H1 (cell line): ENCODE data around the gene PACSIN1. TPM values are rescaled to one million over a fixed set of nuclear protein-coding genes. Genes with fewer than 3 reads are reported as not detected.

Source experiments
- CTCF ChIA-PET: fragments of 300-600 bp; sonication (Branson Sonifier 250); formaldehyde crosslinking; loops from one replicate; lab custom pipeline; 2021; ENCODE audit not compliant: partially characterized antibody; lab: Charles Lee
- POLR2A ChIA-PET: fragments of 300-600 bp; sonication (Branson Sonifier 250); formaldehyde crosslinking; loops from one replicate; lab custom pipeline; 2021; ENCODE audit warnings: inconsistent platforms; ENCODE audit not compliant: partially characterized antibody; lab: Charles Lee
- DNase-seq, 2 experiments: peaks; one replicate each; pipeline versions ENCODE4 v3.0.0 to v3.0.0-alpha.2; 2010 to 2022; ENCODE audit warnings: low spot score in 2 of 2, low read depth in 1 of 2, mixed read lengths in 1 of 2
- FAIRE-seq: peaks from 2 replicates; lab custom pipeline; 2011; peaks lifted over from hg19 to GRCh38; lab: Jason Lieb, UNC
- H2AFZ ChIP-seq: 2 replicates; pipeline ENCODE4 v1.8.1; 2012; ENCODE audit warnings: low read length, inconsistent platforms
- H2AK5ac ChIP-seq: 2 replicates; pipeline ENCODE4 v1.6.1; 2013; ENCODE audit warnings: low read depth, low read length
- H2BK120ac ChIP-seq: replicated peaks from 2 replicates; pipeline ENCODE3; 2013; ENCODE audit warnings: low read depth, low read length, inconsistent platforms
- H2BK12ac ChIP-seq: 2 replicates; pipeline ENCODE4 v1.6.1; 2013; ENCODE audit warnings: low read depth, low read length
- H2BK15ac ChIP-seq: 2 replicates; pipeline ENCODE4 v1.6.1; 2013; ENCODE audit warnings: low read length
- H2BK20ac ChIP-seq: 2 replicates; pipeline ENCODE4 v1.6.1; 2013; ENCODE audit warnings: low read length
- H2BK5ac ChIP-seq: 2 replicates; pipeline ENCODE4 v1.6.1; 2013; ENCODE audit warnings: low read depth, low read length
- H3K14ac ChIP-seq: 2 replicates; pipeline ENCODE4 v1.6.1; 2013; ENCODE audit warnings: inconsistent platforms; ENCODE audit not compliant: insufficient read length
- H3K18ac ChIP-seq: 2 replicates; pipeline ENCODE4 v1.6.1; 2013; ENCODE audit warnings: low read length; ENCODE audit errors: extremely low read depth
- H3K23ac ChIP-seq: 2 replicates; pipeline ENCODE4 v1.6.1; 2013; ENCODE audit warnings: inconsistent platforms; ENCODE audit not compliant: insufficient read length
- H3K23me2 ChIP-seq: 2 replicates; pipeline ENCODE4 v1.6.1; 2013; ENCODE audit warnings: low read depth, low read length
- H3K27ac ChIP-seq: 2 replicates; pipeline ENCODE4 v1.6.1; 2011; ENCODE audit warnings: low read depth, low read length, inconsistent platforms
- H3K27me3 ChIP-seq, 4 experiments: replicated peaks in 1 of 4; 1 replicate in 1 of 4; 2 replicates in 3 of 4; pipeline versions ENCODE4 v1.6.1 to v1.8.1; 2011 to 2013; ENCODE audit warnings: low read length in 3 of 4, mild to moderate bottlenecking in 3 of 4, inconsistent platforms in 2 of 4, mixed read lengths in 2 of 4, moderate library complexity in 1 of 4; ENCODE audit not compliant: control insufficient read depth in 3 of 4, insufficient read depth in 3 of 4; ENCODE audit errors: extremely low read depth in 1 of 4
- H3K36me3 ChIP-seq, 4 experiments: 2 replicates each; pipeline versions ENCODE4 v1.6.1 to v1.8.1; 2011 to 2013; ENCODE audit warnings: mild to moderate bottlenecking in 4 of 4, low read length in 3 of 4, moderate library complexity in 2 of 4, control low read depth in 1 of 4, inconsistent platforms in 1 of 4; ENCODE audit not compliant: insufficient read depth in 4 of 4, control insufficient read depth in 2 of 4
- H3K4ac ChIP-seq: replicated peaks from 2 replicates; pipeline ENCODE3; 2013; ENCODE audit warnings: low read length, low read depth, mixed read lengths, inconsistent platforms; ENCODE audit not compliant: insufficient read length
- H3K4me1 ChIP-seq, 4 experiments: replicated peaks in 1 of 4; 1 replicate in 1 of 4; 2 replicates in 3 of 4; pipeline versions ENCODE4 v1.6.1 to v1.8.1; 2011 to 2013; ENCODE audit warnings: low read length in 3 of 4, inconsistent platforms in 2 of 4, mixed read lengths in 1 of 4; ENCODE audit not compliant: insufficient read depth in 4 of 4, control insufficient read depth in 3 of 4
- H3K4me2 ChIP-seq, 2 experiments: 2 replicates each; pipeline versions ENCODE4 v1.6.1 to v1.8.1; 2011 to 2013; ENCODE audit warnings: low read depth in 2 of 2, low read length in 2 of 2, control low read depth in 1 of 2, inconsistent platforms in 1 of 2, mild to moderate bottlenecking in 1 of 2; ENCODE audit not compliant: insufficient read depth in 1 of 2
- H3K4me3 ChIP-seq, 4 experiments: fragments of 200-600, 300-600 bp in 1 of 4; sonication (generic), shearing (Covaris generic), sonication (Bioruptor Twin) in 1 of 4; 2 replicates each; pipeline versions ENCODE4 v1.5.1 to v1.8.1; 2011 to 2016; ENCODE audit warnings: low read length in 4 of 4, low read depth in 3 of 4, control low read depth in 2 of 4, inconsistent platforms in 2 of 4, mild to moderate bottlenecking in 2 of 4, mixed read lengths in 1 of 4, moderate library complexity in 1 of 4; ENCODE audit not compliant: insufficient read depth in 2 of 4; ENCODE audit errors: extremely low read depth in 1 of 4
- H3K56ac ChIP-seq: replicated peaks from 2 replicates; pipeline ENCODE3; 2013; ENCODE audit warnings: low read depth, mild to moderate bottlenecking, mixed read lengths, low read length, inconsistent platforms; ENCODE audit not compliant: insufficient read length
- H3K79me1 ChIP-seq: 2 replicates; pipeline ENCODE4 v1.6.1; 2013; ENCODE audit warnings: low read depth, low read length, control low read depth
- H3K79me2 ChIP-seq, 2 experiments: 2 replicates each; pipeline versions ENCODE4 v1.6.1 to v1.8.1; 2012 to 2013; ENCODE audit warnings: low read length in 2 of 2, mild to moderate bottlenecking in 2 of 2, inconsistent platforms in 1 of 2; ENCODE audit not compliant: insufficient read depth in 2 of 2, control insufficient read depth in 1 of 2
- H3K9ac ChIP-seq, 4 experiments: replicated peaks in 1 of 4; 1 replicate in 1 of 4; 2 replicates in 3 of 4; pipeline versions ENCODE4 v1.6.1 to v1.8.1; 2011 to 2013; ENCODE audit warnings: low read depth in 3 of 4, low read length in 3 of 4, control low read depth in 2 of 4, mild to moderate bottlenecking in 2 of 4, moderate library complexity in 2 of 4, inconsistent platforms in 1 of 4; ENCODE audit errors: extremely low read depth in 1 of 4
- H3K9me3 ChIP-seq, 2 experiments: 2 replicates each; pipeline versions ENCODE4 v1.6.1 to v1.8.1; 2012 to 2013; ENCODE audit warnings: mild to moderate bottlenecking in 2 of 2, moderate library complexity in 2 of 2, control low read depth in 1 of 2, inconsistent platforms in 1 of 2, low read depth in 1 of 2, low read length in 1 of 2, mixed read lengths in 1 of 2; ENCODE audit not compliant: insufficient read depth in 2 of 2
- H4K20me1 ChIP-seq, 2 experiments: replicated peaks in 1 of 2; 2 replicates each; pipeline versions ENCODE3 to v1.8.1; 2011 to 2013; ENCODE audit warnings: inconsistent platforms in 2 of 2, low read length in 2 of 2, mild to moderate bottlenecking in 1 of 2; ENCODE audit not compliant: insufficient read depth in 2 of 2, control insufficient read depth in 1 of 2
- H4K5ac ChIP-seq: 2 replicates; pipeline ENCODE4 v1.6.1; 2013; ENCODE audit warnings: low read length, low read depth, mixed read lengths, inconsistent platforms; ENCODE audit not compliant: insufficient read length
- H4K8ac ChIP-seq: 2 replicates; pipeline ENCODE4 v1.8.0; 2013; ENCODE audit warnings: mild to moderate bottlenecking, moderate library complexity, low read length, inconsistent platforms; ENCODE audit not compliant: insufficient read depth; ENCODE audit errors: extremely low read depth
- H4K91ac ChIP-seq: replicated peaks from 2 replicates; pipeline ENCODE3; 2013; ENCODE audit warnings: low read length, mixed read lengths, inconsistent platforms; ENCODE audit not compliant: insufficient read length
- ASH2L ChIP-seq: fragments of 200-600, 300-600 bp; sonication (generic); IDR thresholded peaks from one replicate; pipeline ENCODE4 v1.7.1; 2017; ENCODE audit warnings: low read length
- EGR1 ChIP-seq: IDR thresholded peaks from 2 replicates; pipeline ENCODE4 v1.6.1; 2011; ENCODE audit warnings: low read depth, low read length, borderline replicate concordance
- EP300 ChIP-seq, 2 experiments: IDR thresholded peaks; 1 replicate in 1 of 2; 2 replicates in 1 of 2; pipeline ENCODE4 v1.6.1; 2011 to 2012; ENCODE audit warnings: low read depth in 2 of 2, low read length in 2 of 2, mild to moderate bottlenecking in 2 of 2, borderline replicate concordance in 1 of 2, inconsistent platforms in 1 of 2, moderate library complexity in 1 of 2
- FOSL1 ChIP-seq: IDR thresholded peaks from 2 replicates; pipeline ENCODE4 v1.6.1; 2011; ENCODE audit warnings: mild to moderate bottlenecking, low read depth, low read length, moderate library complexity; ENCODE audit not compliant: insufficient read depth
- HDAC2 ChIP-seq, 2 experiments: fragments of 300-600 bp in 1 of 2; sonication (generic) in 1 of 2; IDR thresholded peaks; 2 replicates each; pipeline ENCODE4 v1.6.1; 2011 to 2012; ENCODE audit warnings: low read depth in 2 of 2, low read length in 2 of 2, mild to moderate bottlenecking in 2 of 2, moderate library complexity in 2 of 2, borderline replicate concordance in 1 of 2, inconsistent platforms in 1 of 2
- JUND ChIP-seq: IDR thresholded peaks from 2 replicates; pipeline ENCODE4 v1.6.1; 2011; ENCODE audit warnings: mild to moderate bottlenecking, improper control_type of control experiment, low read length
- NRF1 ChIP-seq: IDR thresholded peaks from 2 replicates; pipeline ENCODE4 v1.6.1; 2011; ENCODE audit warnings: mild to moderate bottlenecking, low read depth, low read length, improper control_type of control experiment
- RAD21 ChIP-seq, 2 experiments: IDR thresholded peaks in 1 of 2; conservative IDR thresholded peaks in 1 of 2; 2 replicates each; pipeline ENCODE4 v1.6.1; 2011; ENCODE audit warnings: low read depth in 2 of 2, low read length in 2 of 2, improper control_type of control experiment in 1 of 2, inconsistent platforms in 1 of 2, mild to moderate bottlenecking in 1 of 2, moderate library complexity in 1 of 2
- SAP30 ChIP-seq: fragments of 300-600 bp; sonication (generic); IDR thresholded peaks from 2 replicates; pipeline ENCODE4 v1.7.1; 2012; ENCODE audit warnings: low read length, moderate library complexity, mild to moderate bottlenecking, inconsistent platforms; ENCODE audit not compliant: insufficient read depth, insufficient replicate concordance
- WGBS, 2 experiments: shearing (Covaris generic) in 1 of 2; methylation state at CpG; one replicate each; pipeline versions ENCODE4 v1.1.6 to v1.1.7; 2013 to 2015; ENCODE audit warnings: low lambda C conversion rate in 2 of 2, mixed read lengths in 2 of 2, inconsistent platforms in 1 of 2, low coverage in 1 of 2, missing lambda C conversion rate in 1 of 2; ENCODE audit not compliant: insufficient replicate concordance in 2 of 2, insufficient coverage in 1 of 2, insufficient read length in 1 of 2; ENCODE audit errors: extremely low coverage in 1 of 2, missing lambda C conversion rate in 1 of 2; 5-methylcytosine and 5-hydroxymethylcytosine counted together
- polyA plus RNA-seq, 7 experiments: library from polyadenylated mRNA; depleted of rRNA in 3 of 7; stranded (reverse) in 5 of 7; unstranded in 2 of 7; fragments of >200 nt in 5 of 7; fragments of 200-250 nt in 2 of 7; gene quantifications; 1 replicate in 5 of 7; 2 replicates in 1 of 7; 4 replicates in 1 of 7; pipeline versions ENCODE4 v1.2.1 to v1.2.3, GENCODE V29; 2011 to 2013; ENCODE audit warnings: missing spikeins in 2 of 7, mixed read lengths in 2 of 7
- total RNA-seq: library from RNA; stranded (reverse); fragmentation: NEBNext Ultra II Directional; extraction: Animal tissue kit (Norgen Biotek cat#: 25700); gene quantifications from 2 replicates; pipeline ENCODE4 v1.2.1, GENCODE V29; 2021
- TF ChIP-seq, protein P1 (sequence below): IDR thresholded peaks from 2 replicates; pipeline ENCODE4 v1.6.1; 2011; ENCODE audit warnings: low read depth, mild to moderate bottlenecking, low read length; ENCODE audit not compliant: insufficient read depth

Gene PACSIN1
- total and polyA plus RNA-seq, 2 of the 8 experiments (the other 6 are each of a cell fraction or from before 2014, with no cell fraction given) = 5.9 to 11.1 TPM

DNA sequence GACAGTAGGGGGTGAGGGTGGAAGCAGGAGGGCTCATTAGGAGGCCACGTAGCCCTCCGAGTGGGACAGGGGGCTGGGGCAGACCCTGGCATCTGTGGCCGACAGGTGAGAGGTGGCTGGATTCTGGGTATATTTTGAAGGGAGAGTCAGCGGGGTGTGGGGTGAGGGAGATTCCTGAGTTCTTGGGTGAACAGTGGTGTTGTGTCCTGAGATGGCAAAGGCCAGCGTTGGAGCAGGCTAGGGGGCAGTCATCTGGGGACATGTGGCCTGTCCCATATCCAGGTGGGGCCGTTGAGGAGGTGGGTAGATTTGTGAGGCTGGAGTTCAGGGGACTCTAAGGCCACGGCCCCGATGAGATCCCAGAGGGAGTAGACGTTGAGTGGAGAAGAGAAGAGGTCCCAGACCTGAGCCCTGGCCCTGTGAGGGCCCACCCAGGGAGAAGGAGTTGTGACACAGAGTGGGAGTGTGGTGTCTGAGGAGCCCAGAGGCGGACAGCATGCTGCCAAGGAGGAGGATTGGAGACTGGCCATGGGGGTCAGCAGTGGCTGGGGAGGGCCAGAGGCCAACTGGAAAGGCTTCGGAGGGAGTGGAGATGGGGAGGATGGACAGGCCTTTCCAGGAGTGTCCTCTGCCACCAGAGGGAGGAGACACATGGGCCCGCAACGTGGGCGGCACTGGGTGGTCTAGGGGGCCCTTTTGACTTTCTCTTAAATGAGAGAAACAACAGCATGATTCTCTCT is 19.6 kb downstream of the PACSIN1 start:
- Histone ChIP-seq H2BK12ac (no peak overlapping the region), H4K8ac (no peak overlapping the region), H3K9me3 (no peaks in the 10 kb centered on the region), H4K91ac (no peak overlapping the region), H3K23ac (no peak overlapping the region), H3K14ac (no peak overlapping the region), H2BK120ac (no peak overlapping the region), H3K18ac (no peak overlapping the region), H2BK5ac (no peak overlapping the region), H3K9ac (no peak overlapping the region), H3K79me2 (no peaks in the 10 kb centered on the region), H3K27ac (no peak overlapping the region), H3K79me1 (no peaks in the 10 kb centered on the region), H4K20me1 (no peaks in the 10 kb centered on the region), H2AFZ (no peak overlapping the region), H3K56ac (no peak overlapping the region), H3K27me3 (no peaks in the 10 kb centered on the region), H2BK20ac (no peak overlapping the region), H3K4me3 (no peak overlapping the region), H4K5ac (no peak overlapping the region), H3K4ac (no peak overlapping the region), H3K4me2 (no peak overlapping the region; a peak in 1 of 4 replicates), H2AK5ac (no peak overlapping the region), H2BK15ac (no peak overlapping the region), H3K36me3 (no peaks in the 10 kb centered on the region), H3K4me1 (peaks cover 0 to 3% (median 0%) of the 10 kb centered on the region in 4 experiments; a peak in 2 of 7 replicates), H3K23me2 (no peaks in the 10 kb centered on the region)
- ChIA-PET POLR2A (no interaction called here), CTCF (no interaction called here)
- no peak for TF ChIP-seq NRF1
- no peak for TF ChIP-seq SAP30
- no peak for TF ChIP-seq ASH2L
- no peak for TF ChIP-seq JUND
- no peak for TF ChIP-seq FOSL1
- no peak for TF ChIP-seq EGR1
- TF ChIP-seq, protein P1, sequence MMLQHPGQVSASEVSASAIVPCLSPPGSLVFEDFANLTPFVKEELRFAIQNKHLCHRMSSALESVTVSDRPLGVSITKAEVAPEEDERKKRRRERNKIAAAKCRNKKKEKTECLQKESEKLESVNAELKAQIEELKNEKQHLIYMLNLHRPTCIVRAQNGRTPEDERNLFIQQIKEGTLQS = no peak
- TF ChIP-seq HDAC2 (IDR thresholded peaks at IDR 0.05; ENCODE audit: borderline replicate concordance in 1 of 2, low read depth in 2 of 2, low read length in 2 of 2) = no peak
- TF ChIP-seq RAD21 (IDR thresholded peaks at IDR 0.05 in 1 of 2, conservative IDR thresholded peaks at IDR 0.05 in 1 of 2; ENCODE audit: low read depth in 2 of 2, low read length in 2 of 2) = no peak
- no peak for TF ChIP-seq EP300 (IDR thresholded peaks at IDR 0.05; ENCODE audit: borderline replicate concordance in 1 of 2, low read depth in 2 of 2, low read length in 2 of 2)
- whole genome bisulfite sequencing, 2 experiments = 83% methylated on average over 14 of the region's 14 CpGs; no CpG with 5 or more reads in 1 of the 2 experiments
- no peak for DNase-seq
- FAIRE-seq = no peak
